ENCODE data around the gene KCNJ18.
"Not testable (repeated sequence)": the region's sequence is repeated elsewhere in the genome, so short reads cannot be mapped to it uniquely, and the experiment has no call there.

- not testable (repeated sequence) for TF ChIP-seq CTCF (conservative IDR thresholded peaks at IDR 0.05 in 1 of 2, IDR thresholded peaks at IDR 0.05 in 1 of 2; ENCODE audit: low read depth in 1 of 2, low read length in 2 of 2); EZH2 (IDR thresholded peaks at IDR 0.05; ENCODE audit: low read length, missing control alignments)
Observed at GRCh38 chr17:21701090-21701489, 8.8 kb downstream of the KCNJ18 start.
